Measurements from ENCODE around the gene HDLBP. TPM values are rescaled to one million over a fixed set of nuclear protein-coding genes. Genes with fewer than 3 reads are reported as not detected.

Gene HDLBP
- total RNA-seq, 2 experiments from 2014 or later, result 259 to 266 TPM

- ChIA-PET POLR2A (interaction anchor here (1.0 to 1.8 kb wide), 4 partner anchors 9 to 15 kb away, joined by 3 to 7 read pairs (median 4); partner anchors contain the start of genes HDLBP and SEPTIN2), CTCF (interaction anchor here (1.6 to 1.8 kb wide), 2 partner anchors 11 kb away, joined by 5 to 7 read pairs; no protein-coding TSS in a partner anchor)
- intact Hi-C loops (cut with micrococcal nuclease), result no loop called here
- TF ChIP-seq CTCF (IDR thresholded peaks at IDR 0.05), result no peak
- no peak overlapping the region for H3K27ac Mint-ChIP-seq
- H3K4me3 Mint-ChIP-seq, result no peak overlapping the region
- H3K4me1 Mint-ChIP-seq (ENCODE audit: low read depth), result peaks cover 54% of the 10 kb centered on the region
- no peak for DNase-seq
- no peaks in the 10 kb centered on the region for H3K9me3 Mint-ChIP-seq
- no peak for ATAC-seq
- peaks cover 3% of the 10 kb centered on the region for H3K36me3 Mint-ChIP-seq (ENCODE audit: low read depth)
- no peaks in the 10 kb centered on the region for H3K27me3 Mint-ChIP-seq
Measured at GRCh38 chr2:241302759-241303651, 12.5 kb downstream of the HDLBP start.

GRCh38 chr2:241302083-241302482, 13.4 kb downstream of the HDLBP start:
- no peak overlapping the region for H3K4me3 Mint-ChIP-seq
- intact Hi-C loops (cut with micrococcal nuclease), result no loop called here
- CTCF ChIA-PET, result interaction anchor here (1.8 kb wide), 1 partner anchor 12 kb away, joined by 7 read pairs; no protein-coding TSS in a partner anchor
- POLR2A ChIA-PET, result interaction anchor here (1.8 kb wide), 2 partner anchors 12 to 14 kb away, joined by 5 to 7 read pairs; partner anchors contain the start of genes HDLBP and SEPTIN2
- no peak overlapping the region for H3K27ac Mint-ChIP-seq
- TF ChIP-seq CTCF (IDR thresholded peaks at IDR 0.05), result no peak
- ATAC-seq, result no peak
- no peaks in the 10 kb centered on the region for H3K27me3 Mint-ChIP-seq
- H3K9me3 Mint-ChIP-seq, result no peaks in the 10 kb centered on the region
- peaks cover 49% of the 10 kb centered on the region for H3K4me1 Mint-ChIP-seq (ENCODE audit: low read depth)
- DNase-seq, result no peak
- H3K36me3 Mint-ChIP-seq (ENCODE audit: low read depth), result peaks cover 4% of the 10 kb centered on the region

GRCh38 chr2:241300000-241300399, 15.5 kb downstream of the HDLBP start:
- DNase-seq (peak; percentile 74), ATAC-seq (peak; percentile 83)
- no peak overlapping the region for H3K4me3 Mint-ChIP-seq
- ChIA-PET POLR2A (interaction anchor here (0.7 kb wide), 1 partner anchor 20 kb away, joined by 3 read pairs; no protein-coding TSS in a partner anchor), CTCF (interaction anchor here (0.7 to 1.3 kb wide), 3 partner anchors 13 to 88 kb away, joined by 3 to 4 read pairs (median 3); no protein-coding TSS in a partner anchor)
- H3K27me3 Mint-ChIP-seq, result no peaks in the 10 kb centered on the region
- H3K27ac Mint-ChIP-seq, result no peak overlapping the region
- no peaks in the 10 kb centered on the region for H3K9me3 Mint-ChIP-seq
- intact Hi-C loops (cut with micrococcal nuclease), result no loop called here
- peaks cover 6% of the 10 kb centered on the region for H3K36me3 Mint-ChIP-seq (ENCODE audit: low read depth)
- H3K4me1 Mint-ChIP-seq (ENCODE audit: low read depth), result peaks cover 43% of the 10 kb centered on the region
- TF ChIP-seq CTCF (IDR thresholded peaks at IDR 0.05), result no peak

GRCh38 chr2:241298673-241299072, 16.8 kb downstream of the HDLBP start:
- DNase-seq (no peak), ATAC-seq (peak; percentile 37)
- intact Hi-C loops (cut with micrococcal nuclease), result no loop called here
- TF ChIP-seq CTCF (IDR thresholded peaks at IDR 0.05), result no peak
- ChIA-PET CTCF (interaction anchor here (1.2 to 1.6 kb wide), 2 partner anchors 10 to 18 kb away, joined by 3 to 4 read pairs; no protein-coding TSS in a partner anchor), POLR2A (interaction anchor here (0.7 to 1.2 kb wide), 2 partner anchors 25 to 33 kb away, joined by 3 read pairs; no protein-coding TSS in a partner anchor)
- H3K27ac Mint-ChIP-seq, result peak overlapping the region; percentile 30
- no peak overlapping the region for H3K4me3 Mint-ChIP-seq
- H3K36me3 Mint-ChIP-seq (ENCODE audit: low read depth), result peaks cover 6% of the 10 kb centered on the region
- peaks cover 39% of the 10 kb centered on the region for H3K4me1 Mint-ChIP-seq (ENCODE audit: low read depth)
- no peaks in the 10 kb centered on the region for H3K9me3 Mint-ChIP-seq
- no peaks in the 10 kb centered on the region for H3K27me3 Mint-ChIP-seq

- H3K36me3 Mint-ChIP-seq (ENCODE audit: low read depth), result peaks cover 6% of the 10 kb centered on the region
- H3K27ac Mint-ChIP-seq, result no peak overlapping the region
- intact Hi-C loops (cut with micrococcal nuclease), result no loop called here
- no peaks in the 10 kb centered on the region for H3K9me3 Mint-ChIP-seq
- no peak for TF ChIP-seq CTCF (IDR thresholded peaks at IDR 0.05)
- no peak for ATAC-seq
- POLR2A ChIA-PET, result no interaction called here
- DNase-seq, result no peak
- no peak overlapping the region for H3K4me3 Mint-ChIP-seq
- peaks cover 39% of the 10 kb centered on the region for H3K4me1 Mint-ChIP-seq (ENCODE audit: low read depth)
- H3K27me3 Mint-ChIP-seq, result no peaks in the 10 kb centered on the region
- CTCF ChIA-PET, result no interaction called here
Measured at GRCh38 chr2:241296767-241297166, 18.7 kb downstream of the HDLBP start.

Data from activated CD8-positive, alpha-beta T cell treated with anti-CD3 and anti-CD28 coated beads for 36 hours (primary cell).